B cell (primary cell): ENCODE data around the gene ONECUT3. TPM values are rescaled to one million over a fixed set of nuclear protein-coding genes. Genes with fewer than 3 reads are reported as not detected.

Experiments used
- ATAC-seq: fragments of 200-7000 bp; cut with Tn5 transposase; one replicate; pipeline ENCODE4 v1.10.0; 2021; ENCODE audit warnings: low read depth, mild to moderate bottlenecking, moderate number of reproducible peaks, moderate library complexity
- CTCF ChIA-PET: fragments of 350-600 bp; sonication (Branson Sonifier 250); formaldehyde crosslinking; loops from one replicate; lab custom pipeline; 2021; ENCODE audit warnings: antibody characterized with exemption, inconsistent platforms; lab: Charles Lee
- POLR2A ChIA-PET: fragments of 350-600 bp; sonication (Branson Sonifier 250); formaldehyde crosslinking; loops from one replicate; lab custom pipeline; 2021; ENCODE audit warnings: antibody characterized with exemption; lab: Charles Lee
- DNase-seq: peaks from one replicate; pipeline ENCODE4 v3.0.0; 2013
- H2AFZ ChIP-seq: 2 replicates; pipeline ENCODE4 v1.6.1; 2012; ENCODE audit warnings: mild to moderate bottlenecking, low read depth, low read length; ENCODE audit not compliant: insufficient read depth, poor library complexity, severe bottlenecking
- H3K27ac ChIP-seq, 2 donors: 1 replicate in 1 of 2; 2 replicates in 1 of 2; pipeline ENCODE4 v1.5.1; 2012 to 2013; ENCODE audit warnings: low read length in 2 of 2, mild to moderate bottlenecking in 2 of 2, moderate library complexity in 1 of 2
- H3K27me3 ChIP-seq, 4 experiments: fragments of 200-600 bp in 1 of 4; sonication (generic) in 1 of 4; replicated peaks in 1 of 4; 1 replicate in 2 of 4; 2 replicates in 2 of 4; pipeline versions ENCODE4 v1.6.1 to v1.7.0; 2013 to 2016; ENCODE audit warnings: low read length in 3 of 4, mild to moderate bottlenecking in 2 of 4, mixed read lengths in 1 of 4, moderate library complexity in 1 of 4; ENCODE audit not compliant: insufficient read depth in 4 of 4, control insufficient read depth in 3 of 4; ENCODE audit errors: control extremely low read depth in 1 of 4
- H3K36me3 ChIP-seq, 2 experiments: replicated peaks in 1 of 2; 1 replicate in 1 of 2; 2 replicates in 1 of 2; pipeline versions ENCODE4 v1.6.1 to v1.7.1; 2013; ENCODE audit warnings: low read length in 1 of 2; ENCODE audit not compliant: insufficient read depth in 2 of 2, control insufficient read depth in 1 of 2; ENCODE audit errors: control extremely low read depth in 1 of 2, extremely low read depth in 1 of 2
- H3K4me1 ChIP-seq, 2 donors: fragments of 200-600 bp in 1 of 2; sonication (generic) in 1 of 2; 1 replicate in 1 of 2; 2 replicates in 1 of 2; pipeline versions ENCODE4 v1.5.1 to v1.6.1; 2013 to 2017; ENCODE audit warnings: low read length in 2 of 2; ENCODE audit not compliant: control insufficient read depth in 2 of 2, insufficient read depth in 2 of 2
- H3K4me2 ChIP-seq: replicated peaks from 2 replicates; pipeline ENCODE3; 2012; ENCODE audit warnings: mild to moderate bottlenecking, low read depth, low read length; ENCODE audit not compliant: poor library complexity, severe bottlenecking
- H3K4me3 ChIP-seq, 5 experiments: fragments of 200-600 bp in 1 of 5; sonication (generic) in 1 of 5; 1 replicate in 3 of 5; 2 replicates in 2 of 5; pipeline versions ENCODE4 v1.5.1 to v1.7.0; 2011 to 2016; ENCODE audit warnings: low read length in 4 of 5, mild to moderate bottlenecking in 4 of 5, low read depth in 2 of 5, control low read depth in 1 of 5, moderate library complexity in 1 of 5; ENCODE audit not compliant: insufficient read depth in 1 of 5; ENCODE audit errors: control extremely low read depth in 1 of 5, extremely low read depth in 1 of 5
- H3K79me2 ChIP-seq: fragments of 200-600 bp; sonication (generic); one replicate; pipeline ENCODE4 v1.6.0; 2016; ENCODE audit warnings: low read length; ENCODE audit not compliant: control insufficient read depth, insufficient read depth
- H3K9ac ChIP-seq: fragments of 200-600 bp; sonication (generic); 2 replicates; pipeline ENCODE4 v1.6.1; 2017; ENCODE audit warnings: mild to moderate bottlenecking, low read length, moderate library complexity
- H3K9me3 ChIP-seq, 3 donors: one replicate each; pipeline versions ENCODE4 v1.6.1 to v1.7.1; 2013; ENCODE audit warnings: low read length in 2 of 3; ENCODE audit not compliant: control insufficient read depth in 2 of 3, insufficient read depth in 1 of 3; ENCODE audit errors: control extremely low read depth in 1 of 3
- H4K20me1 ChIP-seq: 2 replicates; pipeline ENCODE4 v1.6.0; 2012; ENCODE audit warnings: mild to moderate bottlenecking, low read length; ENCODE audit not compliant: insufficient read depth, control insufficient read depth, poor library complexity, severe bottlenecking
- H3K27ac Mint-ChIP-seq: one replicate; pipeline ENCODE4 v1.8.0; 2021; ENCODE audit warnings: mixed read lengths
- H3K27me3 Mint-ChIP-seq: one replicate; pipeline ENCODE4 v1.8.0; 2021; ENCODE audit warnings: mixed read lengths
- H3K4me1 Mint-ChIP-seq: one replicate; pipeline ENCODE4 v1.8.0; 2021; ENCODE audit warnings: mixed read lengths
- H3K4me3 Mint-ChIP-seq: one replicate; pipeline ENCODE4 v1.8.0; 2021; ENCODE audit warnings: mixed read lengths
- H3K9me3 Mint-ChIP-seq: one replicate; pipeline ENCODE4 v1.8.0; 2022; ENCODE audit warnings: mixed read lengths; ENCODE audit not compliant: insufficient read depth
- EZH2 ChIP-seq: IDR thresholded peaks from 2 replicates; pipeline ENCODE4 v1.6.1; 2012; ENCODE audit warnings: borderline replicate concordance, low read depth, mild to moderate bottlenecking, moderate library complexity, low read length; ENCODE audit not compliant: insufficient read depth, poor library complexity, severe bottlenecking
- WGBS: methylation state at CpG from one replicate; pipeline ENCODE4 v1.1.5; 2013; ENCODE audit warnings: missing lambda C conversion rate; ENCODE audit not compliant: insufficient coverage; 5-methylcytosine and 5-hydroxymethylcytosine counted together
- intact Hi-C: fragments of 100-400 bp; cut with micrococcal nuclease; formaldehyde crosslinking; loops from one replicate; pipeline ENCODE4 v1.10.0; 2022
- polyA plus RNA-seq: library from polyadenylated mRNA; depleted of rRNA; stranded (reverse); fragments of >200 nt; gene quantifications from 2 replicates; pipeline ENCODE4 v1.2.3, GENCODE V29; 2012
- total RNA-seq, 2 donors: library from RNA; stranded (reverse); fragments of 120-200 nt in 1 of 2; gene quantifications; 1 replicate in 1 of 2; 2 replicates in 1 of 2; pipeline versions ENCODE4 v1.2.3 to v1.2.4, GENCODE V29; 2013 to 2022
- TF ChIP-seq, protein P1 (sequence below): fragments of 200-600 bp; IDR thresholded peaks from one replicate; pipeline ENCODE4 v1.8.0; 2022; ENCODE audit warnings: antibody characterized with exemption, mild to moderate bottlenecking

Gene ONECUT3
- total and polyA plus RNA-seq, 2 donors (not counting 1 experiment from before 2014, with no cell fraction given) = not detected

DNA sequence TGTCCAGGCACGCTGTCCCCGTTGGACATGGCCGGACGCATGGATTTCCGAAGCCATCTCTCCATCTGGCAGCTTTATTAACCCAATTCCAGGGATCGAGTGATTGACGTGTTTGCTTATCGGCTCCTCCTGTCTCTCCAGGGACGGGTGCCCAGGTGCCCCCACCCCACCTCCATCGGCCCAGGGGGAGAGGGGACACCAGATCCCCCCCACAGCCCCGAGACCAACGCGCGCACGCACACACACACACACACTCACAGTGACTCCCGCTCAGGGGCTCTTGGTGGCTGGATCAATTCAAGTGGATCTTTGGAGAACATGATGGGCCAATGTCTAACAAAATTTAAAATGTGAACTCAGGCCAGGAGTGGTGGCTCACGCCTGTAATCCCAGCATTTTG is 23.1 kb upstream of the ONECUT3 start:
- CTCF ChIA-PET = interaction anchor here (0.9 to 1.0 kb wide), 2 partner anchors 36 to 96 kb away, joined by 3 to 4 read pairs; no protein-coding TSS in a partner anchor

DNA sequence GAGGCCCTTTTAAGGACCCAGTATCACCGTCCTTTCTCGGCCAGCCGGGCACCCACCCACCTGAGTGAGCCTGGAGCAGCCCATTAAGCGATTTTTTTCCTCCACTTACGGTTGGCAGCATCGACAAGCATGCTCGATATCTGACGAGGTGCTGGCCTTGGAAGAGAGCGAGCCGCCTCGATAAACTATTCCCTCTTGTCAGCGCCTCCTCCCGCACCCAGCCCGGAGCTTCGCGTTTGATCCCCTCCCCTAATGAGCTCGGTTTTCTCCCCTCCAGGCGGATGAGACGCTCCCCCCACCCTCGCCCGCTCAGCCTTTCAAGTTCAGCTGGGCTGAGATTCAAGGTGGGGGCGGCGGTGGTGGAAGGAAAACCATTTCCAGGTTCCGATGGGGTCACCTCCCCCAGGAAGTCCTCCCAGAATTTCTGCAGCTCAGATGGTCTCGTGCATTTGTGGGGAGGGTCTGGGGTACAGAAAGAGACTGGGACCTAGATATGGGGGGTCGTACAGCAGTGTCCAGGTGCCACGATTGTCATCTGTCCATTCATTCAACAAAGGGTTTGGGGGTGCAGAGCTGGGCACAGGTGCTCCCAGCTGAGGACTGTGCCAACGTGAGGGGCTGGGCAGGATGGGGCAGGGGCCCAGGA is 18.9 kb upstream of the ONECUT3 start:
- ATAC-seq (no peak), DNase-seq (no peak)
- Histone ChIP-seq H3K9me3 (peaks cover 0 to 21% (median 0%) of the 10 kb centered on the region in 3 donors), H4K20me1 (no peaks in the 10 kb centered on the region), H3K4me3 (no peak overlapping the region), H3K4me1 (no peaks in the 10 kb centered on the region), H3K4me2 (no peak overlapping the region), H3K79me2 (no peaks in the 10 kb centered on the region), H3K9ac (no peak overlapping the region), H3K27me3 (peaks cover 0 to 48% (median 11%) of the 10 kb centered on the region in 4 experiments), H3K36me3 (no peaks in the 10 kb centered on the region), H2AFZ (no peak overlapping the region), H3K27ac (no peak overlapping the region)
- Mint-ChIP-seq H3K4me1 (no peaks in the 10 kb centered on the region), H3K9me3 (no peaks in the 10 kb centered on the region), H3K27me3 (peaks cover 37% of the 10 kb centered on the region), H3K4me3 (no peak overlapping the region), H3K27ac (no peak overlapping the region)
- intact Hi-C loops = no loop called here
- WGBS = 33% methylated on average over 20 of the region's 28 CpGs
- POLR2A ChIA-PET = no interaction called here
- TF ChIP-seq EZH2 = no peak
- TF ChIP-seq, protein P1, sequence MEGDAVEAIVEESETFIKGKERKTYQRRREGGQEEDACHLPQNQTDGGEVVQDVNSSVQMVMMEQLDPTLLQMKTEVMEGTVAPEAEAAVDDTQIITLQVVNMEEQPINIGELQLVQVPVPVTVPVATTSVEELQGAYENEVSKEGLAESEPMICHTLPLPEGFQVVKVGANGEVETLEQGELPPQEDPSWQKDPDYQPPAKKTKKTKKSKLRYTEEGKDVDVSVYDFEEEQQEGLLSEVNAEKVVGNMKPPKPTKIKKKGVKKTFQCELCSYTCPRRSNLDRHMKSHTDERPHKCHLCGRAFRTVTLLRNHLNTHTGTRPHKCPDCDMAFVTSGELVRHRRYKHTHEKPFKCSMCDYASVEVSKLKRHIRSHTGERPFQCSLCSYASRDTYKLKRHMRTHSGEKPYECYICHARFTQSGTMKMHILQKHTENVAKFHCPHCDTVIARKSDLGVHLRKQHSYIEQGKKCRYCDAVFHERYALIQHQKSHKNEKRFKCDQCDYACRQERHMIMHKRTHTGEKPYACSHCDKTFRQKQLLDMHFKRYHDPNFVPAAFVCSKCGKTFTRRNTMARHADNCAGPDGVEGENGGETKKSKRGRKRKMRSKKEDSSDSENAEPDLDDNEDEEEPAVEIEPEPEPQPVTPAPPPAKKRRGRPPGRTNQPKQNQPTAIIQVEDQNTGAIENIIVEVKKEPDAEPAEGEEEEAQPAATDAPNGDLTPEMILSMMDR = no peak
- CTCF ChIA-PET = no interaction called here

More for the DNA sequence above, 23.1 kb upstream of the ONECUT3 start:
- H3K27me3 ChIP-seq = peaks cover 0 to 56% (median 18%) of the 10 kb centered on the region in 4 experiments
- Mint-ChIP-seq H3K4me3 (no peak overlapping the region), H3K27ac (no peak overlapping the region), H3K9me3 (no peaks in the 10 kb centered on the region), H3K4me1 (peaks cover 3% of the 10 kb centered on the region), H3K27me3 (peaks cover 42% of the 10 kb centered on the region)
- no peak overlapping the region for H3K9ac ChIP-seq
- ATAC-seq (no peak), DNase-seq (no peak)
- H3K79me2 ChIP-seq = no peaks in the 10 kb centered on the region
- 89% methylated on average over 9 of the region's 17 CpGs for WGBS
- H3K9me3 ChIP-seq = peaks cover 0 to 28% (median 0%) of the 10 kb centered on the region in 3 donors
- intact Hi-C loops = no loop called here
- H3K4me1 ChIP-seq = peaks cover 10 to 11% of the 10 kb centered on the region in 2 donors
- POLR2A ChIA-PET = no interaction called here
- TF ChIP-seq, protein P1 = no peak
- TF ChIP-seq EZH2 = no peak
- no peaks in the 10 kb centered on the region for H4K20me1 ChIP-seq
- no peak overlapping the region for H3K27ac ChIP-seq
- H3K4me3 ChIP-seq = no peak overlapping the region
- no peaks in the 10 kb centered on the region for H3K36me3 ChIP-seq
- H3K4me2 ChIP-seq = no peak overlapping the region
- no peak overlapping the region for H2AFZ ChIP-seq
